NOMO-1 treated with DMSO at 0.1 percent for 48 hours (cell line): ENCODE results near the gene OSGIN1.

Source experiments
- DNase-seq: peaks from one replicate; lab custom pipeline; 2025; ENCODE audit not compliant: unreplicated experiment; lab: John Stamatoyannopoulos, UW

The OSGIN1 gene

GRCh38 chr16:83995754-83996153, 42.7 kb downstream of the OSGIN1 start:
- no peak for DNase-seq

GRCh38 chr16:83996481-83997252, 43.6 kb downstream of the OSGIN1 start:
- DNase-seq = no peak

GRCh38 chr16:83998091-83998490, 45.1 kb downstream of the OSGIN1 start:
- DNase-seq = no peak

DNA sequence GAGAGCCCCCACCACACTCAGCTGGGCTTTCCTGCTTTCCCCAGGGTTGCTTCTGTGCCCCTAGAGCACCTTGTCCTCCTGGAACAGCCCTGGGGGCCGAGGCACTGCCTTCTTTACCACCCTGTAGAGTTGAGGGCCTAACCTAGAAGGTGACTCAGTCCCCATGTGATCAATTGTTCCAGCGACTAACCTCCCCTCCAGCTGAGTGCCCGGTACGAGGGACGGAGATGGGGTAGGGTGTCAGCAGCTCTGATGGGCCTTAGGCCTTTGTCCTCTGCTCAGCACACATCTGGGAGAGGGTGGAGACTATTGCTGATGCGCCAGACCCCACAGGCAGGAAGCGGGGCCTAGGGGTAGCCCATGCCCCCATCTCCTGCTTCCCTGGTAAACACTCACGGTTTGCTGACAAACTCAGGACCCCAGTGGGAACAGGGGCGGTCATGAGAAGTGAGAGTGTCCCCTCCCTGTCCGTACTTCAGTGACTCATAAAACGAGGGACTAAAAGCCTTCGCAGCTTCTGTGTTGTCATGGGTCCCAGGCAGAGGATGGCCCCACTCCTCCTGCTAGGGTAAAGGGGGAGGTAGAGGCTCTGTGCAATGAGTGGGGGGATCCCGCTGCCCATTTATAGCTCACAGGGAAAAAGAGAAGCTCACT, 48.1 kb downstream of the OSGIN1 start:
- no peak for DNase-seq

DNA sequence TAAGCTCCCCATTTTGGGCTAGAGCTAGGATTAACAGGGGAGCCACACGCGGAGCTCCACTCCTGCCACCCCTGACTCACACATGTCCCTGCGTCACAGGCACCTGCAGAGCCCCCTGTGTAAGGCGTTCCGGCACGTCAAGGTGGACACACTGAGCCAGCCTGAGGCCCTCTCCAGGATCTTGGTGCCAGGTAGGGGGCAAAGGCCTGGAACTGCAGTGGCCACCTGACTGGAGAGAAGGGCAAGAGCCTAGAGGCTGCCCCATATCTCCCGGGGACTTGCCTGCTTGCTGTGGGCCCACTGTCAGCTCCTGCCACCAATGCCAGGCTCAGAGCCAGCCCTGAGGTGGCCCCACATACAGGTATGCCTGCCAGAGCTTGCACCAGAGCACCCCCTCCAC, 48.7 kb downstream of the OSGIN1 start:
- no peak for DNase-seq

DNA sequence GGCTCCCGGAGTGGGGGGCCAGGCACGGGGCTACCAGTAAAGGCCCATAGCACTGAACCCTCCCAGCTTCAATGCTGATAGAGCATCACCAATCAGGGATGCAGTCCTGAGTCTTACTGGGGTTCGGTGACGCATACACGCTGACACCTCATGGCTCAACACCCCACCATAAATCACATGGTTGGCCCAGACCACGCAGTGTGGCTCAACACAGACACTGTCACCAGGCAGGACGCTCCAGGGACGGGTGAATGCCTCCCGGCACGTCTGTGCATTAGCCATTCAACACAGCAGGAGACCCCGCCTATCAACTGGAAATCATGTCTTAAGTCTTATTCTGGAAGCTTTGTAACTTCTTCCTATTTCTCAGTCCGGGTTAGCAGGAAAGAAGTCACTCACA, 50.0 kb downstream of the OSGIN1 start:
- no peak for DNase-seq

- DNase-seq = no peak
Measured at GRCh38 chr16:84004442-84004841, 51.4 kb downstream of the OSGIN1 start.

- DNase-seq = no peak
Measured at GRCh38 chr16:84005391-84005790, 52.4 kb downstream of the OSGIN1 start.

DNA sequence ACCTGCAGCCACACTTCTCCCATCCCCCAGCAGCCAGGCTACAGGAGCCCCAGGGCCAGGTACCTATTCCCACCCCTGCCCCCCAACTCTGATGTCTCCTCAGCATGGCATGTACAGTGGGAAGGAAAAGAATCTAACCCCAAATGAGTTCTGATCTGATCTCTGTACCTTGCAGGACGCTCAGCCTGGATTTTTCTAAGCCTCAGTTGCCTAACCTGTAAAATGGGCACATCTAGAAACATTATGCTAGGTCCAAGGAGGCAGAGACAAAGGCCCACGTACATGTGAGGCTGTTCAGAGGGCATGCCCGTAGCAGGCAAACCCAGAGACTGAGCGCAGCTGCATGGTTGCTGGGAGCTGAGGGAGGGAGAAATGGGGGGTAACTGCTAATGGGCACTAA, 54.5 kb downstream of the OSGIN1 start:
- no peak for DNase-seq

DNA sequence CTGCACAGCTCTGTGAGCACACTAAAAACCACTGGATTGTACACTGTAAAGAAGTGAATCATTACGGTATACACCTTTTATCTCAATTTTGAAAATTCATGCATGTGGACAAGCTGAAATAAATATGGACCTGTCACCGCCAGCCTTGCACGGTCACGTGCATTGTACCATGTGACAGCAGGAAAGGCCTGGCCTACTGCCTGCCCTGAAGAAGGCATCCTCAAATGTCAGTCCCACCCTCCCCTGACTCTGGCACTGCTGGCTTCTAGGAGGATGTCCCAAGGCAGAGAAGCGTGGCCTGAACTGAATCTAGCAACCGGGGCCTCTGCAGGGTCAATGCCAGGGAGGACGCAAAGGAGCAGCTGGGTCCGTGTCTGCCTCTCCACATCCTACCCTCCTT, 54.9 kb downstream of the OSGIN1 start:
- no peak for DNase-seq

DNA sequence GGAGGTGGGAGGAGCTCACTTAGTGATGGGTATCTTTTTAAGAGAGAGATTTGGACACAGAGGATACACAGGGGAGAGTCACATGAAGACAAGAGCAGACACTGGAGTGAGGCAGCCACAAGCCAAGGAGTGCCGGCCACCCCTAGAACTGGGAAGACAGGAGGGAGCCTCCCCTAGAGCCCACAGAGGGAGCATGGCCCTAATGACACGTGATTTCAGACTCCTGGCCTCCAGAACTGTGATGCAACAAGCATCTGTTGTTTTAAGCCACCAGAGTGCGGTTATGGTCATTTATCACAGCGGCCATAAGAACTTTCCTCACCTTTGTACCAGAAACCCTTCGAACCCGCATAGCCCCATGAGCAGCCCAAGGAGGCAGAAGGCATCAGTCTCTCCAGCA, 56.2 kb downstream of the OSGIN1 start:
- no peak for DNase-seq

DNA sequence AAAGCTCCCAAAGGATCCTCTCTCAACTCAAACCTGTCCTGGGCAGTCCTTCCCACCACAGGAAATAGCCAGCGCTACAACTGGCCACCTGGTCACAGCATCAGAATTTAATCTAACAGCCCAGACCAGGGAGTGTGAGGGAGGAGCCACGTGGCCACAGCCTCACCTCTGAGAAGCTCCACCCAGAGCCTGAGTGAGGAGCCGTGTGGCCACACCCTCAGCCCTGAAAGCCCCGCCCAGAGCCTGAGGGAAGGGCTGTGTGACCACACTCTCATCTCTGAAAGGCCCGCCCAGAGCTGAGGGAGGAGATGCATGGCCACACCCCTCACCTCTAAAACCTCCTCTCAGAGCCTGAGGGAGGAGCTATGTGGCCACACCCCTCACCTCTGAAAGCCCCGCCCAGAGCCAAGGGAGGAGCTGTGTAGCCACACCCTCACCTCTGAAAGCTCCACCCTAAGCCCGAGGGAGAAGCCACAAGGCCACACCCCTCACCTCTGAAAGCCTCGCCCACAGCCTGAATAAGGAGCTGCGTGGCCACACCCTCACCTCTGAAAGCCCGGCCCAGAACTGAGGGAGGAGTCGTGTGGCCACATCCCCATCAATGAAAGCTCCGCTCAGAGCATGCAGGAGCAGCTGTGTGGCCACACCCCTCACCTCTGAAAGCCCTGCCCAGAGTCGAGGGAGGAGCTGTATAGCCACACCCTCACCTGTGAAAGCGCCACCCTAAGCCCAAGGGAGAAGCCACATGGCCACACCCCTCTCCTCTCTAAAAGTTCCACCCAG, 60.9 kb downstream of the OSGIN1 start:
- peak; percentile 51 for DNase-seq

DNA sequence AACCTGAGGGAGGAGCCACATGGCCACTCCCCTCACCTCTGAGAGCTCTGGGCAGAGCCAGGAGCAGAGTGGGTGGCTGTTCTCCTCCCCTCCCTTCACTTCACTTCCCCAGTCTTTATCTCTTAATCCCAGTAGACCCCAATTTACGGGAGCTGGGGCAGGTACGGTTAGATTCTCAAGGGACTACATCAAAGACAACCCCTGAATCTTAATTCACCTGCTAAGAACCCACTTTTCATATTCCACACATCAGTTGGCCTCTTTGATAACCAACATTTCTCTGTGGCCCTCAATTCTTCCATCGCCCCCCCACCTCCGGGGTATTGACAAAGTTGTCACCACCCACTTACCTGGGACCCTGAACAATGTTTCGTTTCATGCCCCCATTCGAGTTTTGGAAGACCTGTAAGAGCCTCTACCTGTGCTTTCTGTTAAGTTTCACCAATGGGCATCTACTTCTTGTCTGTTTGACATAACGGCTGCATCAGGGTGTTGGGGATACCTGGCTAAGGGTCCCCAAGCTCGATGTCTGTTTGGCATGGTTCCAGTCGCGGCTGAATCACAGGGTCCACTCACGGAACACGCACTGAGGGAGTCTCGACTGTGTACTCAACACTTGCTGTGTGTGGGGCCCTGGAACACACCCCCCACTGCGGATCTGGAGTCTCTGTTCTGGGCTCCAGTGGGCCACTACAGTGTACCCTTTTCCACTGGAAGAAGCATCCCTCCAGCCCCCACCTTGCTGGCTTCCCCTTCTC, 61.7 kb downstream of the OSGIN1 start:
- DNase-seq = no peak

- no peak for DNase-seq
Measured at GRCh38 chr16:84015399-84015798, 62.4 kb downstream of the OSGIN1 start.
